Mesothelial cell of epicardium (in vitro differentiated cells): Measurements from ENCODE around the gene VAMP2. TPM values are rescaled to one million over a fixed set of nuclear protein-coding genes. Genes with fewer than 3 reads are reported as not detected.
A peak's percentile ranks its signal among the peaks of the same experiment; 100 is the strongest.

Experiments
- DNase-seq, 2 experiments: peaks; one replicate each; pipeline ENCODE4 v3.0.0; 2021; ENCODE audit warnings: low spot score in 2 of 2; ENCODE audit not compliant: unreplicated experiment in 2 of 2
- H3K27ac Mint-ChIP-seq: 2 replicates; pipeline ENCODE4 v1.8.0; 2021; ENCODE audit warnings: mixed read lengths
- H3K27me3 Mint-ChIP-seq: 2 replicates; pipeline ENCODE4 v1.8.0; 2021; ENCODE audit warnings: low read depth, mixed read lengths
- H3K36me3 Mint-ChIP-seq: 2 replicates; pipeline ENCODE4 v1.8.0; 2021; ENCODE audit warnings: mixed read lengths
- H3K4me1 Mint-ChIP-seq: 2 replicates; pipeline ENCODE4 v1.8.0; 2021; ENCODE audit warnings: mixed read lengths
- H3K4me3 Mint-ChIP-seq: 2 replicates; pipeline ENCODE4 v1.8.0; 2021; ENCODE audit warnings: mild to moderate bottlenecking, moderate library complexity, mixed read lengths
- H3K9me3 Mint-ChIP-seq: 2 replicates; pipeline ENCODE4 v1.8.0; 2021; ENCODE audit warnings: mixed read lengths
- total RNA-seq: library from RNA; stranded (reverse); gene quantifications from 3 replicates; pipeline ENCODE4 v1.2.1, GENCODE V29; 2021
- TF ChIP-seq, protein P1 (sequence below): fragments of 200-600 bp; sonication (generic); IDR thresholded peaks from one replicate; pipeline ENCODE4 v1.5.0; 2021; ENCODE audit warnings: antibody characterized with exemption; ENCODE audit not compliant: unreplicated experiment

The VAMP2 gene
- total RNA-seq, 1 donor from 2014 or later: 54.8 TPM

DNA sequence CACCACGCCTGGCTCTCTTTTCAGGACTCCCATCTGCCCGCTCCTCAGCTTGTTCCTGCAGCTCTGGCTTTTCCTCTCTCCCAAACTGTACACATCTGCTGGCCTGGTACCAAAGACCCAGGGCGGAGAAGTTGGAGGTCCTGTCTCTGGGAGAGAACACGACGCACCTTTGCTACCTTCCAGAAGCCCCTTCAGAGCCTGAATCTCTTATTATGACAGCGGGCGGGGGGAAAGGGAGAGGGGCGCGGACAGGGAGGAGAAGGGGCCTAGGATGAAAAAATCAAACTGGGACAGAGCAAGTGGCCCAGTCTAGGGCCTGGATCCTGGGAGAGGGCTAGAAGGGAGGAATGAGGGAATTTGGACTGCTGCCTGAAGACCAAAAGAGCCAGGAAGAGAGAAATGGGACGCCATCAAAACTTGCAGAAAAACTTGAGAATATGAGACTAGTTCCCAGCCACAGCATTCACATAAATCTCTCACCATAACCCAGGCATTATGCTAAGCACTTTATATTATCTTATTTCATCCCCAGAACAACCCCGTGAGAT is 8.1 kb downstream of the VAMP2 start:
- Mint-ChIP-seq H3K36me3 (no peaks in the 10 kb centered on the region), H3K4me1 (peaks cover 25% of the 10 kb centered on the region), H3K27ac (no peak overlapping the region), H3K9me3 (no peaks in the 10 kb centered on the region), H3K4me3 (no peak overlapping the region), H3K27me3 (no peaks in the 10 kb centered on the region)
- TF ChIP-seq, protein P1, sequence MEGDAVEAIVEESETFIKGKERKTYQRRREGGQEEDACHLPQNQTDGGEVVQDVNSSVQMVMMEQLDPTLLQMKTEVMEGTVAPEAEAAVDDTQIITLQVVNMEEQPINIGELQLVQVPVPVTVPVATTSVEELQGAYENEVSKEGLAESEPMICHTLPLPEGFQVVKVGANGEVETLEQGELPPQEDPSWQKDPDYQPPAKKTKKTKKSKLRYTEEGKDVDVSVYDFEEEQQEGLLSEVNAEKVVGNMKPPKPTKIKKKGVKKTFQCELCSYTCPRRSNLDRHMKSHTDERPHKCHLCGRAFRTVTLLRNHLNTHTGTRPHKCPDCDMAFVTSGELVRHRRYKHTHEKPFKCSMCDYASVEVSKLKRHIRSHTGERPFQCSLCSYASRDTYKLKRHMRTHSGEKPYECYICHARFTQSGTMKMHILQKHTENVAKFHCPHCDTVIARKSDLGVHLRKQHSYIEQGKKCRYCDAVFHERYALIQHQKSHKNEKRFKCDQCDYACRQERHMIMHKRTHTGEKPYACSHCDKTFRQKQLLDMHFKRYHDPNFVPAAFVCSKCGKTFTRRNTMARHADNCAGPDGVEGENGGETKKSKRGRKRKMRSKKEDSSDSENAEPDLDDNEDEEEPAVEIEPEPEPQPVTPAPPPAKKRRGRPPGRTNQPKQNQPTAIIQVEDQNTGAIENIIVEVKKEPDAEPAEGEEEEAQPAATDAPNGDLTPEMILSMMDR: no peak
- no peak for DNase-seq

DNA sequence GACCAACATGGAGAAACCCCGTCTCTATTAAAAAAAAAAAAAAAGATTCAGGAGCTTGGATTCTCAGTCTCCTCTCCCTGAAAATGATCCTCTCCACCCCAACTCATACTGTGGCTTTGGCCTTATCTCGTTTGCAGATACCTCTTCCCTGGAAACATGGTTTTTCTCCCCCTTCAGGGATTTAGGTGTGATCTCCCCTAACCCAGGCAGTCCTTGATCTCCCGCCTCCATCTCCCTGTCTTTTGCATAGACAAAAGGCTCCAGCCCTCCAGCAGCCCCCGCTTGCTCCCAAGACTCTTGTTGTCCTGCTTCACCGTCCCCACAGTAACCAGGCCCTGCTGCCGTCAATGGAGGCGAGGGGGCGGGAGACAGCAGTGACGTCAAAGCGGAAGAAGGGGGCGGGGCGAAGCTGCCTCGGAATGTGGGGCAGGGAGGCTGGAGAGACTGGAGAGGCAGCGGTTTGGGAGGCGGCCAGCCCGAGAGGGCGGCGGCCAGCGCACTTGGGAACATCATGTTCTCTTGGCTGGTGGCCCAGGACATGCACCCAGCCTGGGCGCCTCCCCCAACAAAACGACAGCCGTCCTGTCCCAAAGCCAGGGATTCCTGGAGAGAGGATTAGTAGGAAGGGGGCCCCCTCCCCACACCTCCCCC is 8.7 kb downstream of the VAMP2 start:
- no peaks in the 10 kb centered on the region for H3K9me3 Mint-ChIP-seq
- H3K4me3 Mint-ChIP-seq: no peak overlapping the region
- H3K36me3 Mint-ChIP-seq: peaks cover 3% of the 10 kb centered on the region
- H3K4me1 Mint-ChIP-seq: peaks cover 25% of the 10 kb centered on the region
- TF ChIP-seq, protein P1: no peak
- H3K27me3 Mint-ChIP-seq: no peaks in the 10 kb centered on the region
- H3K27ac Mint-ChIP-seq: no peak overlapping the region
- peak; percentile 97 to 99 for DNase-seq

- Mint-ChIP-seq H3K4me3 (peak overlapping the region; percentile 91), H3K27ac (no peak overlapping the region), H3K36me3 (peaks cover 3% of the 10 kb centered on the region), H3K9me3 (no peaks in the 10 kb centered on the region), H3K4me1 (peaks cover 23% of the 10 kb centered on the region), H3K27me3 (no peaks in the 10 kb centered on the region)
- TF ChIP-seq, protein P1: no peak
- DNase-seq: no peak
Measured at GRCh38 chr17:8153525-8153956, 9.2 kb downstream of the VAMP2 start.

DNA sequence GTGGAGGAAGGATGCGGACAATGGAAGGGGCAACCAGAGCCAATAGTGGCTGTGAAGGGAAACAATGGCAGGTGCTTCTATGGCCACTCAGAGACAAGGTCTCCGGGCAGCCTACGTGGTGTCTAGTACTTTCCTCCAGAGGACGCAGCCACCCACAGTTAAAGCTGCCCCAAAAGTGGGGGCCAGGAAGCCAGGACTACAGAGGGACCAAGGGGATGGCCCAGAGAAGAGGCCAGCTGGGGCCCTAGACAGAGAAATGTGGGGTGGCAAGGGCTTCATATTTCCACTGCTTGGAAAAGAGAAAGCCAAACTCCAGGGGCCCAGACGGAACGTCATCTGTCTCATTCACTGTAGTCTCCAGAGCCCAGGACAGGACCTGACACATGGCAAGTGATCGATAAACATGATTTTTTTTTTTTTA is 9.7 kb downstream of the VAMP2 start:
- DNase-seq: no peak
- Mint-ChIP-seq H3K4me3 (peak overlapping the region; percentile 91), H3K27ac (no peak overlapping the region)

DNA sequence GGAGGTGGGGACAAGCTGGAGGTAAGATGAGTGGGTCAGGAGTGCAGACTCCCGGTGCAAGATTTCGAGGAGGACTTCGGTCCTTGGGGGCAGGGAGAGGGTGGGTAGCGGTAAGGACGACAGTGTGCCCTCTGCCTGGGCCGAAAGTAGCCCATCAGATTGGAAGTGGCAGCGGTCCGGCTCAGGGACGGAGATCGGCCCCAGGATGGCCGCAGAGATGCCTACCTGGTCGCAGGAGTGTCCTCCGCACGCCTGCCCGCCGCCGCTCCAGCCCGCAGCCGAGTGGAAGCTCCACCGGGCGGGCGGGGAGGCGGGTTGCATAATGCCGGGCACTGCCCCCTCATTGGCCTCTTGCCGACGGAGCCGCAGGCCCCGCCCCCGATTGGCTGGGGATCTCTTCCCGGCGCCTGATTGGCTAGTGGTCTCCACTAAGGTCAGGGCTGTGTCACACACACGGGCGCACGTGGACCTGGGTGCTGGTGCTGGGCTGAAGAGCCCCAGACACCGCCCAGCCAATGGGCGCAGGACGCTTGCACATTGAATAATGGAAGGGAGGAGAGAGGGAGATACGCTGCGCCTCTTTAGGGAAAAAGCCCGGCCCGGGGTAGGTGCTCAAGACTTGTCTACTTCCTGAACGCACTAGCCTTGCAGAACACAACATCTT is 10.5 kb downstream of the VAMP2 start, which contains the start of gene PER1:
TSS of gene PER1 (minus strand) at position 293 of the 664 bp plus-strand sequence. CDS start 1,698 bp downstream, outside the sequence.
- Mint-ChIP-seq H3K4me3 (peak within 1 kb of the TSS; percentile 91), H3K9me3 (no peaks in the 10 kb centered on the region), H3K36me3 (peaks cover 11% of the 10 kb centered on the region), H3K27me3 (no peaks in the 10 kb centered on the region), H3K4me1 (peaks cover 23% of the 10 kb centered on the region), H3K27ac (no peak within 1 kb of the TSS)
- peak; percentile 82 to 89 for DNase-seq
- TF ChIP-seq, protein P1: no peak

More for the DNA sequence above, 9.7 kb downstream of the VAMP2 start:
- H3K27me3 Mint-ChIP-seq: no peaks in the 10 kb centered on the region
- H3K9me3 Mint-ChIP-seq: no peaks in the 10 kb centered on the region
- H3K36me3 Mint-ChIP-seq: peaks cover 8% of the 10 kb centered on the region
- TF ChIP-seq, protein P1: no peak
- H3K4me1 Mint-ChIP-seq: peaks cover 23% of the 10 kb centered on the region
